Loucy (cell line): Measurements from ENCODE around the gene ALG5.

Experiments
- H2AFZ ChIP-seq: fragments of 200-600 bp; sonication (generic); 2 replicates; pipeline ENCODE4 v1.6.0; 2016; ENCODE audit warnings: antibody characterized with exemption, mild to moderate bottlenecking, low read length, moderate library complexity
- H3F3A ChIP-seq: fragments of 200-600 bp; 2 replicates; pipeline ENCODE4 v1.6.0; 2016; ENCODE audit warnings: antibody characterized with exemption, low read depth, mild to moderate bottlenecking
- H3K27me3 ChIP-seq: fragments of 200-600 bp; sonication (generic); 2 replicates; pipeline ENCODE4 v1.6.1; 2014; ENCODE audit warnings: low read length, mild to moderate bottlenecking; ENCODE audit not compliant: insufficient read depth, poor library complexity, severe bottlenecking
- H3K36me3 ChIP-seq: fragments of 200-600 bp; sonication (generic); 2 replicates; pipeline ENCODE4 v1.6.1; 2016; ENCODE audit warnings: low read length; ENCODE audit not compliant: insufficient read depth
- H3K4me1 ChIP-seq: fragments of 200-600 bp; sonication (generic); 2 replicates; pipeline ENCODE4 v1.5.1; 2014; ENCODE audit warnings: low read length, mild to moderate bottlenecking; ENCODE audit not compliant: insufficient read depth, poor library complexity, severe bottlenecking
- H3K4me2 ChIP-seq: fragments of 200-600 bp; sonication (generic); 2 replicates; pipeline ENCODE4 v1.6.0; 2014; ENCODE audit warnings: antibody characterized with exemption, low read length, low read depth, mild to moderate bottlenecking; ENCODE audit not compliant: poor library complexity, severe bottlenecking
- H3K4me3 ChIP-seq: fragments of 200-600 bp; sonication (generic); 2 replicates; pipeline ENCODE4 v1.5.1; 2014; ENCODE audit warnings: low read length, mild to moderate bottlenecking, mixed read lengths; ENCODE audit not compliant: poor library complexity, severe bottlenecking
- H3K79me2 ChIP-seq: fragments of 200-600 bp; sonication (generic); 2 replicates; pipeline ENCODE4 v1.6.1; 2014; ENCODE audit warnings: low read length; ENCODE audit not compliant: insufficient read depth
- H3K9ac ChIP-seq: fragments of 200-600 bp; sonication (generic); 2 replicates; pipeline ENCODE4 v1.6.0; 2014; ENCODE audit warnings: mild to moderate bottlenecking, low read depth, low read length, moderate library complexity; ENCODE audit not compliant: poor library complexity, severe bottlenecking
- H3K9me2 ChIP-seq: fragments of 200-600 bp; sonication (generic); replicated peaks from 2 replicates; pipeline ENCODE4 v1.6.1; 2016; ENCODE audit warnings: low read depth, low read length, mixed read lengths
- H3K9me3 ChIP-seq: fragments of 200-600 bp; sonication (generic); 2 replicates; pipeline ENCODE4 v1.6.1; 2014; ENCODE audit warnings: mild to moderate bottlenecking, antibody characterized with exemption, low read length, low read depth; ENCODE audit not compliant: insufficient read depth
- H4K20me1 ChIP-seq: fragments of 200-600 bp; sonication (generic); 2 replicates; pipeline ENCODE4 v1.6.0; 2014; ENCODE audit warnings: antibody characterized with exemption, low read length, mild to moderate bottlenecking; ENCODE audit not compliant: insufficient read depth, poor library complexity, severe bottlenecking
- EZH2phosphoT487 ChIP-seq: fragments of 200-600 bp; IDR thresholded peaks from 2 replicates; pipeline ENCODE4 v1.6.1; 2018; ENCODE audit warnings: antibody characterized with exemption, mild to moderate bottlenecking, moderate library complexity, borderline replicate concordance
- TF ChIP-seq, protein P1 (sequence below): fragments of 200-600 bp; sonication (generic); conservative IDR thresholded peaks from 2 replicates; pipeline ENCODE4 v1.5.1; 2014; ENCODE audit warnings: mild to moderate bottlenecking, antibody characterized with exemption, low read length

The ALG5 gene

DNA sequence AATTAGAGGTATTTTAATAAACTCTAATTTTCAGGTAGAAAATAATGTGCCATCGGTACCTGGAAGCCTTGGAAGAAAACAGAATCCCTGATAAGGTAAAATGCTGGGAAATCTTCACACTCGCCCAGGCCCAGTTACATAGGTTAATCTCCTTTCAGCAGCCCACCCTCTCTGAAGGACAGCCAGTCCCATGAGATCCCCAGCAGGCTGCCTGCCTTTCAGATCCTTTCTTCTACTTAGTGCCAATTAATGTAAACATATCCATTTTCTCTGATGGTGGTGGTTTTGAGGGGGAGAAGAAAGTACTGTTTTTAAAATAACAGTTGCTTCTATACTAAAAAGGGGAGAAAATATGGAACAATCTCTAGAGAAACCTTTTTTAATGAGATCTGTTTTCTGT, 91.3 kb downstream of the ALG5 start:
- Histone ChIP-seq H3K9me3 (no peaks in the 10 kb centered on the region), H4K20me1 (no peaks in the 10 kb centered on the region), H2AFZ (no peak overlapping the region), H3K27me3 (no peaks in the 10 kb centered on the region), H3K79me2 (no peaks in the 10 kb centered on the region), H3F3A (no peaks in the 10 kb centered on the region), H3K9ac (no peak overlapping the region), H3K4me3 (no peak overlapping the region), H3K4me2 (no peak overlapping the region), H3K9me2 (no peaks in the 10 kb centered on the region), H3K4me1 (no peaks in the 10 kb centered on the region), H3K36me3 (no peaks in the 10 kb centered on the region)
- no peak for TF ChIP-seq EZH2phosphoT487
- TF ChIP-seq, protein P1, sequence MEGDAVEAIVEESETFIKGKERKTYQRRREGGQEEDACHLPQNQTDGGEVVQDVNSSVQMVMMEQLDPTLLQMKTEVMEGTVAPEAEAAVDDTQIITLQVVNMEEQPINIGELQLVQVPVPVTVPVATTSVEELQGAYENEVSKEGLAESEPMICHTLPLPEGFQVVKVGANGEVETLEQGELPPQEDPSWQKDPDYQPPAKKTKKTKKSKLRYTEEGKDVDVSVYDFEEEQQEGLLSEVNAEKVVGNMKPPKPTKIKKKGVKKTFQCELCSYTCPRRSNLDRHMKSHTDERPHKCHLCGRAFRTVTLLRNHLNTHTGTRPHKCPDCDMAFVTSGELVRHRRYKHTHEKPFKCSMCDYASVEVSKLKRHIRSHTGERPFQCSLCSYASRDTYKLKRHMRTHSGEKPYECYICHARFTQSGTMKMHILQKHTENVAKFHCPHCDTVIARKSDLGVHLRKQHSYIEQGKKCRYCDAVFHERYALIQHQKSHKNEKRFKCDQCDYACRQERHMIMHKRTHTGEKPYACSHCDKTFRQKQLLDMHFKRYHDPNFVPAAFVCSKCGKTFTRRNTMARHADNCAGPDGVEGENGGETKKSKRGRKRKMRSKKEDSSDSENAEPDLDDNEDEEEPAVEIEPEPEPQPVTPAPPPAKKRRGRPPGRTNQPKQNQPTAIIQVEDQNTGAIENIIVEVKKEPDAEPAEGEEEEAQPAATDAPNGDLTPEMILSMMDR, result no peak

DNA sequence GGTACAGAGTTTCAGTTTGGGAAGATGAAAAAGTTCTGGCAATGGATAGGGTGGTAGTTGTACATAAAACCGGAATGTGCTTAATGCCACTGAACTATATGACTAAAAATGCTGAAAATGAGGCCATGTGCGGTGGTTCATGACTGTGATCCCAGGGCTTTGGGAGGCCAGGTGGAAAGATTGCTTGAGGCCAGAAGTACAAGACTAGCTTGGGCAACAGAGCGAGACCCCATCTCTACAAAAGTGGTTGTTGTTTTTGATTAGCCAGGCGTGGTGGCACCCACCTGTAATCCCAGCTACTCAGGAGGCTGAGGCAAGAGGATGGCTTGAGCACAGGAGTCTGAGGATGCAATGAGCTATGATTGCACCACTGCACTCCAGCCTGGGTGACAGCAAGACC, 91.9 kb downstream of the ALG5 start:
- H2AFZ ChIP-seq, result no peak overlapping the region
- TF ChIP-seq, protein P1, result no peak
- TF ChIP-seq EZH2phosphoT487, result no peak
- no peak overlapping the region for H3K9ac ChIP-seq
- no peaks in the 10 kb centered on the region for H3K27me3 ChIP-seq
- no peaks in the 10 kb centered on the region for H3K36me3 ChIP-seq
- no peak overlapping the region for H3K4me3 ChIP-seq
- no peaks in the 10 kb centered on the region for H3K9me2 ChIP-seq
- no peaks in the 10 kb centered on the region for H3K79me2 ChIP-seq
- H3K9me3 ChIP-seq, result no peaks in the 10 kb centered on the region
- no peaks in the 10 kb centered on the region for H3K4me1 ChIP-seq
- no peaks in the 10 kb centered on the region for H3F3A ChIP-seq
- H3K4me2 ChIP-seq, result no peak overlapping the region
- no peaks in the 10 kb centered on the region for H4K20me1 ChIP-seq

DNA sequence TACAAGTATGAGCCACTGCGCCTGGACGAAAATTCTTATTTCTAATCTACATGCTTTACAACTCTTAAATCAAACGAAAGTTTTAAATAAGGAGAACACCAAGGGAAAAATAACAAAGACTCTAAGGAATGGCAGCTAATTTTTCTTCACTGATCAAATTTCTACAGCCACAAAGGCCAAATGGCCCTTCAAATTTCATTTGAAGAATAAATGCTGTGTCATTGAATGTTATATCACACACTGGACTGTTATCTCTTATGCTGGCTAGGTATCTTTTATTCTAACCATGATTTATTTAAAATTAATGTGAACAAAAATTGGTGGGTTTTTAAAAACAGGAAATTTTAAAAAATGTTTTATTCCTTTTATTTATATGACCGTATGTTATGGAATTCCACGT, 93.2 kb downstream of the ALG5 start:
- Histone ChIP-seq H2AFZ (no peak overlapping the region), H3K36me3 (no peaks in the 10 kb centered on the region), H3K9me2 (no peaks in the 10 kb centered on the region), H3K4me2 (no peak overlapping the region), H3K79me2 (no peaks in the 10 kb centered on the region), H3K4me1 (no peaks in the 10 kb centered on the region), H3K9me3 (no peaks in the 10 kb centered on the region), H3K4me3 (no peak overlapping the region), H3K27me3 (no peaks in the 10 kb centered on the region), H3K9ac (no peak overlapping the region), H4K20me1 (no peaks in the 10 kb centered on the region), H3F3A (no peaks in the 10 kb centered on the region)
- TF ChIP-seq EZH2phosphoT487, result no peak
- TF ChIP-seq, protein P1, result no peak
